GM12872 (cell line): ENCODE results near the gene PMPCA.
A peak's percentile ranks its signal among the peaks of the same experiment; 100 is the strongest.

ENCODE experiments used
- TF ChIP-seq, protein P1 (sequence below): IDR thresholded peaks from 3 replicates; pipeline ENCODE4 v1.5.1; 2011; ENCODE audit warnings: low read depth, mild to moderate bottlenecking, low read length, moderate library complexity; ENCODE audit not compliant: insufficient read depth

PMPCA gene

DNA sequence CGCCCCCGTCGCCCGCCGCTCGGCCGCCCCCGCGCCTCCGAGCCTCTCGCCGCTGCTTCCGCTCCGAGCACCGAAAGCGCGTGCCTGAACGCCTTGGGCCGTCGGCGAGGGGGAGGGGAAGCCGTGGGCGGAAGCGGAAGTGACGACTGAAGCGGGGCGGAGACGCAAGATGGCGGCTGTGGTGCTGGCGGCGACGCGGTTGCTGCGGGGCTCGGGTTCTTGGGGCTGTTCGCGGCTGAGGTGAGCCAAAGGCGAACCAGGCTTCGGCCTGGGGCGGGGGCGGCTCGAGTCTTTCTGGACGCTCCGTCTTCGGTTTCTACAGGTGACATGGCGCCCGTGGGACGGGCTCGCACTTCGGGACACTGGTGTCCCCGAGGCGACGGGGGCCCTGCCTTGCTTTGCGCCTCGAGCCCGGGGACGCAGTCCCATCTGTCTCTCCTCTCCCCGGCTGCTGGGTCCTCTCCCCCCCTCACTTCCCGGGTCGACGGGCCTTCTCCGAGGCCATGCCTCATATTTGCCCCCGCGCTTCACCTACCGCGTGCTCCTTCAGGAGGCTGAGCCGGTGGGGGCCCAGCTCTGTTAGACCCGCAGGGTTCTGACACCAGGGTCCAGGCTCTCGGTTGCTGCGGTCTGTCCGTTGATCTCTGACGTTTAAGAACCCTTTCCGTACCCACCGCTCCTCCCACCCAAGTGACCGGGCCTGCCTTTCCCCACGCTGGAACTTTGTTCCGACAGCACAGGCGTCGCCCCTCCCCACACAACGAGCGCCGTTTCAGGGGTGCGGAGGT, at the start of gene PMPCA, which contains the start of gene ENTR1:
Gene PMPCA, plus strand, starts transcription at position 159 of the 788 bp plus-strand sequence. Its CDS starts 11 bp downstream, at position 170.
Gene ENTR1, minus strand, starts transcription at position 115 of the 788 bp plus-strand sequence. CDS start 217 bp downstream, outside the sequence.
- TF ChIP-seq, protein P1, sequence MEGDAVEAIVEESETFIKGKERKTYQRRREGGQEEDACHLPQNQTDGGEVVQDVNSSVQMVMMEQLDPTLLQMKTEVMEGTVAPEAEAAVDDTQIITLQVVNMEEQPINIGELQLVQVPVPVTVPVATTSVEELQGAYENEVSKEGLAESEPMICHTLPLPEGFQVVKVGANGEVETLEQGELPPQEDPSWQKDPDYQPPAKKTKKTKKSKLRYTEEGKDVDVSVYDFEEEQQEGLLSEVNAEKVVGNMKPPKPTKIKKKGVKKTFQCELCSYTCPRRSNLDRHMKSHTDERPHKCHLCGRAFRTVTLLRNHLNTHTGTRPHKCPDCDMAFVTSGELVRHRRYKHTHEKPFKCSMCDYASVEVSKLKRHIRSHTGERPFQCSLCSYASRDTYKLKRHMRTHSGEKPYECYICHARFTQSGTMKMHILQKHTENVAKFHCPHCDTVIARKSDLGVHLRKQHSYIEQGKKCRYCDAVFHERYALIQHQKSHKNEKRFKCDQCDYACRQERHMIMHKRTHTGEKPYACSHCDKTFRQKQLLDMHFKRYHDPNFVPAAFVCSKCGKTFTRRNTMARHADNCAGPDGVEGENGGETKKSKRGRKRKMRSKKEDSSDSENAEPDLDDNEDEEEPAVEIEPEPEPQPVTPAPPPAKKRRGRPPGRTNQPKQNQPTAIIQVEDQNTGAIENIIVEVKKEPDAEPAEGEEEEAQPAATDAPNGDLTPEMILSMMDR, result no peak

- TF ChIP-seq, protein P1, result no peak
Measured at GRCh38 chr9:136361047-136361753, 49.3 kb upstream of the PMPCA start.

DNA sequence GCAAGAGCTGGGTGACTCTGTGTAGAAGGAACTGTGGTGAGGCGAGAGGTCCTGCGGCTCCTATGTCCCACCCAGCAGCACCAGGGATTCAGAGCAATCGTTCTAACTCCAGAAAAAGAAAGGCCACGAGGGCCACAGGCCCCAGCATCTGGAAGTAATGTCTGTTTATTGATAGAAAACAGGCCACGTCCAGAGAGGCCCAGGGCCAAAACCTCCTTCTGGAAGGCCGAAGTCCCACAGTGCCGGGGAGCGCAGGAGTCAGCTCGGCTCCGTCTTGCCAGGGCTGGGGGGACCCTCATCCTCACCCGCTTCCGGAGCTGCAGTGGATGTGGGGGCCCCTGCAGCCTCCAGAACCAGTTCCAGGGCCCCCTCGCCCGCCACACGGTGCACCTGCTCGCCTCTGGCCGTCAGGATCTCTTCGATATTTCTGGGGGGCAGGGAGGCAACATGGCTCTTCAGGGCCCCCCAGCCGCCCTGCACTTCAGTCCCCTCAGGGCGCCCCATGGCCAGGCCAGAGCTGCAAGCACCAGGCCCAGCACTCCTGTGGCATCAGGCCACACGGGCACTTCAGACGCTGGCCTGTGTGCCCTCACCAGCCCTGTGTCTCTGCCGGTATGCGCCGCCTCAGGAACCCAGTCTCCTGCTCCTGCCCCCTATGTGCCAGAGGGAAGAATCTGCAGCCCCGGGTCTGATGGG, 48.6 kb upstream of the PMPCA start:
- TF ChIP-seq, protein P1, result no peak

DNA sequence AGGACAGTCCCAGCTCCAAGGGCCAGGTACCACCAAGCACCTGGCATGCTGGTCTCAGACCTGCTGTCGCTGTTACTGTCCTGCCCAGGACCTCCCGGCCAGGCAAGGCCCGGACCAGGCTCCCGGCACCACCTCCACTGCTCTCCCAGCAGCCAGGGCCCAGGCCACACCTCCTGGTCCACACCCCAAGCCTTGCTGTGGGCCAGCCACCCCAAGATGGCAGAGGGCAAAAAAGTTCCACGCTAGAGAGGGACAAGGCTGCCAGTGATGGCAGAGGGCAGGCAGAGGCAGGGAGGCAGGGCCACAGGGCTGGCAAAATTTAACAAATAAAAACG, 48.0 kb upstream of the PMPCA start:
- TF ChIP-seq, protein P1, result no peak

- TF ChIP-seq, protein P1, result peak; percentile 92
Measured at GRCh38 chr9:136363106-136363948, 47.1 kb upstream of the PMPCA start, which contains the start of gene DNLZ. Gene DNLZ (minus strand): TSS chr9:136363744. CDS start chr9:136363714, 30 bp downstream.

DNA sequence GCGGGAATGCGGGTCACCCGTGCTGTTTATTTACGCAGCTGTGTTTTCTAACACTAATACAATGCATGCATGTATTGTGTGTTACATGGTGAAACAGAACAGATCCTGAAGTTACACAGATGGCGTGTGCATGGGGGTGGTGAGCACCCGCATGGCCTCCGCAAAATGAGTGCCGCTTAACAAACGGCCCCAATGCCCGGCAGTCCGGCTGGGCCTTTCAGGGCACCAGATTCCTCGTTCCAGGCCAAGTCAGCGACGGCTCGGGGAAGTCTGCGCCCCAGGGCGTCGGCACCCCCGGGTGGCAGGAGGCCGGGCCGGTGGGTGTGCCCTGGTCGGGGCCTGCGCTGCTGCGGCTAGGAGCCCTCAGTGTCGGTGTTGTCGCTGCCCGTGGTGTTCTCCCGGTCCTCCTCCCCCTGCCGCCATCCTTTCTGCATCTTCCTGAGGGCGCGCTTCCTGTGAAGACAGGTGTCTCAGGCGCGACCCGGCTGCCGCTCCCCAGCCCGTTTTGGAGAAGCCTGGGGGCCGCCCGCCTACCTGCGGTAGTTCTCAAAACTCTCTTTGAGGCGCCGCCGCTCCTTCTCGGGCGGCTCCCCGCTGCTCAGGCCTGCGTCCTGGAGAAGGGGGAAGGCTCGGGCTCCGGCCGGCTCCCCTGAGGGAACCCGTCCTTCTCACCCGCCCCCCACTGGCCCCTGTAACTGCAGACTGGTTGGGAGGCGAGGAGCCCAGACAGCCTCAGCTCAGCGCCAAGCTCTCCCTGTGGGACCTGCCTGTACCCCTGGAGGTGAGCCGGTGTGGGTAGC, 46.3 kb upstream of the PMPCA start:
- TF ChIP-seq, protein P1, result no peak
